Measurements from ENCODE around the gene PPCS.

DNA sequence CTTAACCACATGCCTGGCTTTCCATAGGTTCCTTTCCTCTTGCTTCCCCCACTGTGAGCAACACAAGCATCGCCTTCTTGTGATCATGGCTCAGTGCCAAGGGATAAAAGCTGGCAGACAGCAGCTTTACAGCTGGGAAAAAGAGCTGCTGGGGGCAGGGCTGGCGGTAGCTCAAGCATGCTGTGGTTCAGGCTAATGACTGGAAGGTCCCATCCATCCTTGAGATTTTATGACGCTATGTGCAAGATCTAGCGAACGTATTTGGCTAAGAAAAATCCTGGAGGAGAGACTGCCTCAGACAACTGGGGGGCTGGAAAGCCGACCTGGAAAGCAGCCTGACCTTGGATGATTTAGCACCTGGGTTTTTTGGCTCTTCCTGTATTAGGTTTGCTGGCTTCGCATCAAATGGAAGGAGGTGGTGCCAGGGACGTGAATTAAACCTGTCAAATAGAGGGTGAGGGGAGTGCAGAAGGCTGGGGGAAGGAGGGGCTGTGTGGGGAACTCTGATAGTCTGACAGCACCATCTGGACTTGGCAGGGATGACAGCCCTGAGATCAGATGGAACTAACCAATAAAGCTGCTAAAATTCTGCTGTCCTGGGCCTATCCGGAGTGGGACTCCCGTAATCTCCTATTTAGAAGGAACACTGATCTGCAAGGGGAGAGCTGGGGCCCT lies 35.3 kb upstream of the PPCS start:
- TF ChIP-seq TAF1 (IDR thresholded peaks at IDR 0.05; ENCODE audit: low read depth), result no peak
- TF ChIP-seq, protein P1, sequence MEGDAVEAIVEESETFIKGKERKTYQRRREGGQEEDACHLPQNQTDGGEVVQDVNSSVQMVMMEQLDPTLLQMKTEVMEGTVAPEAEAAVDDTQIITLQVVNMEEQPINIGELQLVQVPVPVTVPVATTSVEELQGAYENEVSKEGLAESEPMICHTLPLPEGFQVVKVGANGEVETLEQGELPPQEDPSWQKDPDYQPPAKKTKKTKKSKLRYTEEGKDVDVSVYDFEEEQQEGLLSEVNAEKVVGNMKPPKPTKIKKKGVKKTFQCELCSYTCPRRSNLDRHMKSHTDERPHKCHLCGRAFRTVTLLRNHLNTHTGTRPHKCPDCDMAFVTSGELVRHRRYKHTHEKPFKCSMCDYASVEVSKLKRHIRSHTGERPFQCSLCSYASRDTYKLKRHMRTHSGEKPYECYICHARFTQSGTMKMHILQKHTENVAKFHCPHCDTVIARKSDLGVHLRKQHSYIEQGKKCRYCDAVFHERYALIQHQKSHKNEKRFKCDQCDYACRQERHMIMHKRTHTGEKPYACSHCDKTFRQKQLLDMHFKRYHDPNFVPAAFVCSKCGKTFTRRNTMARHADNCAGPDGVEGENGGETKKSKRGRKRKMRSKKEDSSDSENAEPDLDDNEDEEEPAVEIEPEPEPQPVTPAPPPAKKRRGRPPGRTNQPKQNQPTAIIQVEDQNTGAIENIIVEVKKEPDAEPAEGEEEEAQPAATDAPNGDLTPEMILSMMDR (IDR thresholded peaks at IDR 0.05; ENCODE audit: poor library complexity, severe bottlenecking), result no peak
- TF ChIP-seq, protein P2, sequence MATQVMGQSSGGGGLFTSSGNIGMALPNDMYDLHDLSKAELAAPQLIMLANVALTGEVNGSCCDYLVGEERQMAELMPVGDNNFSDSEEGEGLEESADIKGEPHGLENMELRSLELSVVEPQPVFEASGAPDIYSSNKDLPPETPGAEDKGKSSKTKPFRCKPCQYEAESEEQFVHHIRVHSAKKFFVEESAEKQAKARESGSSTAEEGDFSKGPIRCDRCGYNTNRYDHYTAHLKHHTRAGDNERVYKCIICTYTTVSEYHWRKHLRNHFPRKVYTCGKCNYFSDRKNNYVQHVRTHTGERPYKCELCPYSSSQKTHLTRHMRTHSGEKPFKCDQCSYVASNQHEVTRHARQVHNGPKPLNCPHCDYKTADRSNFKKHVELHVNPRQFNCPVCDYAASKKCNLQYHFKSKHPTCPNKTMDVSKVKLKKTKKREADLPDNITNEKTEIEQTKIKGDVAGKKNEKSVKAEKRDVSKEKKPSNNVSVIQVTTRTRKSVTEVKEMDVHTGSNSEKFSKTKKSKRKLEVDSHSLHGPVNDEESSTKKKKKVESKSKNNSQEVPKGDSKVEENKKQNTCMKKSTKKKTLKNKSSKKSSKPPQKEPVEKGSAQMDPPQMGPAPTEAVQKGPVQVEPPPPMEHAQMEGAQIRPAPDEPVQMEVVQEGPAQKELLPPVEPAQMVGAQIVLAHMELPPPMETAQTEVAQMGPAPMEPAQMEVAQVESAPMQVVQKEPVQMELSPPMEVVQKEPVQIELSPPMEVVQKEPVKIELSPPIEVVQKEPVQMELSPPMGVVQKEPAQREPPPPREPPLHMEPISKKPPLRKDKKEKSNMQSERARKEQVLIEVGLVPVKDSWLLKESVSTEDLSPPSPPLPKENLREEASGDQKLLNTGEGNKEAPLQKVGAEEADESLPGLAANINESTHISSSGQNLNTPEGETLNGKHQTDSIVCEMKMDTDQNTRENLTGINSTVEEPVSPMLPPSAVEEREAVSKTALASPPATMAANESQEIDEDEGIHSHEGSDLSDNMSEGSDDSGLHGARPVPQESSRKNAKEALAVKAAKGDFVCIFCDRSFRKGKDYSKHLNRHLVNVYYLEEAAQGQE (IDR thresholded peaks at IDR 0.05; ENCODE audit: borderline replicate concordance), result peak; percentile 75
- TF ChIP-seq EZH2 (IDR thresholded peaks at IDR 0.05; ENCODE audit: borderline replicate concordance, insufficient read depth, low read length, poor library complexity, severe bottlenecking), result no peak
- TF ChIP-seq SMC3 (conservative IDR thresholded peaks at IDR 0.05; ENCODE audit: poor library complexity), result peak; percentile 41
- TF ChIP-seq POLR2AphosphoS5 (IDR thresholded peaks at IDR 0.05), result peak; percentile 61
- peak; percentile 44 for TF ChIP-seq RAD21 (conservative IDR thresholded peaks at IDR 0.05)
- TF ChIP-seq EP300 (conservative IDR thresholded peaks at IDR 0.05; ENCODE audit: poor library complexity, severe bottlenecking), result peak; percentile 45
